ENCODE measurements around the gene NDUFB6. TPM values are rescaled to one million over a fixed set of nuclear protein-coding genes. Genes with fewer than 3 reads are reported as not detected.
"Not testable (repeated sequence)": the region's sequence is repeated elsewhere in the genome, so short reads cannot be mapped to it uniquely, and the experiment has no call there.

NDUFB6 gene
- polyA plus RNA-seq, 2 of the 4 experiments (the other 2 are of a cell fraction): 91.0 to 158 TPM

GRCh38 chr9:32550150-32550561, 22.8 kb downstream of the NDUFB6 start:
- H3K4me3 ChIP-seq: peak overlapping the region; percentile 62
- CTCF ChIA-PET: interaction anchor here (0.6 to 9.3 kb wide), 11 partner anchors 11 to 418 kb away, joined by 3 to 91 read pairs (median 3); partner anchors contain the start of gene NDUFB6
- H3K4me1 ChIP-seq: peaks cover 17% of the 10 kb centered on the region
- FAIRE-seq (no peak), DNase-seq (ENCODE audit: low read depth in 1 of 2, low spot score in 1 of 2) (peak; percentile 8 to 20), ATAC-seq (no peak)
- 4% methylated on average over 10 of the region's 10 CpGs for WGBS (ENCODE audit: missing lambda C conversion rate)
- peak overlapping the region; percentile 94 to 96 for H3K27ac ChIP-seq
- POLR2A ChIA-PET: interaction anchor here (1.0 to 2.6 kb wide), 4 partner anchors 22 to 475 kb away, joined by 3 to 14 read pairs (median 8); partner anchors contain the start of genes ACO1, DNAJA1 and RIGI
- H3K4me2 ChIP-seq: peak overlapping the region; percentile 83
- H3K9me3 ChIP-seq: no peaks in the 10 kb centered on the region
- TF ChIP-seq USF2 (IDR thresholded peaks at IDR 0.05): no peak

- H3K9me3 ChIP-seq; POLR2A ChIA-PET; DNase-seq (ENCODE audit: low read depth in 1 of 2, low spot score in 1 of 2); H3K27ac ChIP-seq; ATAC-seq; H3K4me2 ChIP-seq; FAIRE-seq; H3K4me3 ChIP-seq: not testable (repeated sequence)
- 94% methylated on average over 20 of the region's 20 CpGs for WGBS (ENCODE audit: missing lambda C conversion rate)
- CTCF ChIA-PET: interaction anchor here (1.6 to 9.3 kb wide), 2 partner anchors 24 to 171 kb away, joined by 5 to 91 read pairs; no protein-coding TSS in a partner anchor
- peaks cover 12% of the 10 kb centered on the region; the same call in 2 of the 3 replicates for H3K4me1 ChIP-seq
Measured at GRCh38 chr9:32548213-32548612, 24.7 kb downstream of the NDUFB6 start.

- FAIRE-seq (no peak), ATAC-seq (no peak), DNase-seq (ENCODE audit: low read depth in 1 of 2, low spot score in 1 of 2) (no peak)
- Histone ChIP-seq H3K4me3 (no peak overlapping the region), H3K9me3 (no peaks in the 10 kb centered on the region), H3K27ac (no peak overlapping the region), H3K4me2 (no peak overlapping the region), H3K4me1 (peaks cover 10% of the 10 kb centered on the region; the same call in 2 of the 3 replicates)
- ChIA-PET POLR2A (no interaction called here), CTCF (interaction anchor here (1.0 to 9.3 kb wide), 5 partner anchors 20 to 169 kb away, joined by 3 to 91 read pairs (median 5); partner anchors contain the start of gene RIGI)
- 91% methylated on average over 1 of the region's 1 CpG for WGBS (ENCODE audit: missing lambda C conversion rate)
- TF ChIP-seq MAFK (IDR thresholded peaks at IDR 0.05; ENCODE audit: partially characterized antibody) (peak; percentile 81), TFCP2L1 (CRISPR knock-in tag; IDR thresholded peaks at IDR 0.05) (no peak), HOXB13 (CRISPR knock-in tag; IDR thresholded peaks at IDR 0.05; ENCODE audit: low read depth) (no peak), GATA3 (IDR thresholded peaks at IDR 0.05; ENCODE audit: borderline replicate concordance) (no peak), ATOH8 (CRISPR knock-in tag; IDR thresholded peaks at IDR 0.05; ENCODE audit: low read depth) (no peak)
Measured at GRCh38 chr9:32545884-32546283, 27.1 kb downstream of the NDUFB6 start.

GRCh38 chr9:32543047-32543446, 29.9 kb downstream of the NDUFB6 start:
- DNase-seq (ENCODE audit: low read depth in 1 of 2, low spot score in 1 of 2): no peak
- peak; percentile 32 for FAIRE-seq
- Histone ChIP-seq H3K4me1 (no peaks in the 10 kb centered on the region), H3K4me3 (no peak overlapping the region), H3K9me3 (no peaks in the 10 kb centered on the region), H3K4me2 (no peak overlapping the region), H3K27ac (no peak overlapping the region)
- ATAC-seq: no peak
- 91% methylated on average over 4 of the region's 4 CpGs for WGBS (ENCODE audit: missing lambda C conversion rate)
- TF ChIP-seq EP300 (IDR thresholded peaks at IDR 0.05): no peak
- TF ChIP-seq E2F6 (IDR thresholded peaks at IDR 0.05; ENCODE audit: borderline replicate concordance, low read depth): no peak
- TF ChIP-seq CHD4 (IDR thresholded peaks at IDR 0.05; ENCODE audit: borderline replicate concordance): no peak
- TF ChIP-seq HES2 (IDR thresholded peaks at IDR 0.05): no peak
- TF ChIP-seq JUNB (IDR thresholded peaks at IDR 0.05): no peak
- no peak for TF ChIP-seq FOSL2 (IDR thresholded peaks at IDR 0.05)
- no peak for TF ChIP-seq FOSL2 (CRISPR knock-in tag; IDR thresholded peaks at IDR 0.05)
- no peak for TF ChIP-seq PBX3 (IDR thresholded peaks at IDR 0.05)
- no peak for TF ChIP-seq BCL3 (IDR thresholded peaks at IDR 0.05)
- no peak for TF ChIP-seq HDAC2 (IDR thresholded peaks at IDR 0.05)
- no peak for TF ChIP-seq RCOR1 (IDR thresholded peaks at IDR 0.05; ENCODE audit: low read depth, low read length)
- no peak for TF ChIP-seq HOXB13 (CRISPR knock-in tag; IDR thresholded peaks at IDR 0.05; ENCODE audit: low read depth)
- TF ChIP-seq RARB (CRISPR knock-in tag; IDR thresholded peaks at IDR 0.05): no peak
- no peak for TF ChIP-seq PHF8 (IDR thresholded peaks at IDR 0.05; ENCODE audit: borderline replicate concordance, low read depth)
- no peak for TF ChIP-seq GATA3 (IDR thresholded peaks at IDR 0.05; ENCODE audit: borderline replicate concordance)
- TF ChIP-seq CTCF (IDR thresholded peaks at IDR 0.05): no peak
- TF ChIP-seq EHF (CRISPR knock-in tag; IDR thresholded peaks at IDR 0.05): no peak
- POLR2A ChIA-PET: no interaction called here
- CTCF ChIA-PET: interaction anchor here (1.1 to 9.3 kb wide), 3 partner anchors 17 to 166 kb away, joined by 4 to 91 read pairs (median 19); partner anchors contain the start of genes NDUFB6 and RIGI

Measured in A549 (cell line).